Activated T-cell treated with anti-CD3 and anti-CD28 coated beads, Interleukin-2, amount 50 U/mL, for 72 hours (primary cell): ENCODE results near the gene APBB2. TPM values are rescaled to one million over a fixed set of nuclear protein-coding genes. Genes with fewer than 3 reads are reported as not detected.

Source experiments
- ATAC-seq, 2 donors: fragments of 150-1000 bp; cut with Tn5 transposase; replicated peaks in 1 of 2; 2 replicates each; pipeline ENCODE4 v1.10.0; 2021; ENCODE audit warnings: moderate library complexity in 2 of 2, mild to moderate bottlenecking in 1 of 2
- DNase-seq, 2 donors: peaks; one replicate each; pipeline ENCODE4 v3.0.0; 2021 to 2022; ENCODE audit warnings: mixed read lengths in 1 of 2
- H3K27ac Mint-ChIP-seq: one replicate; pipeline ENCODE4 v1.8.0; 2022; ENCODE audit warnings: mild to moderate bottlenecking, moderate library complexity, mixed read lengths
- H3K27me3 Mint-ChIP-seq: one replicate; pipeline ENCODE4 v1.8.0; 2022; ENCODE audit warnings: low read depth, mixed read lengths
- H3K36me3 Mint-ChIP-seq, 2 donors: one replicate each; pipeline ENCODE4 v1.8.0; 2022; ENCODE audit warnings: mixed read lengths in 2 of 2, mild to moderate bottlenecking in 1 of 2; ENCODE audit not compliant: insufficient read depth in 2 of 2
- H3K4me1 Mint-ChIP-seq: one replicate; pipeline ENCODE4 v1.8.0; 2022; ENCODE audit warnings: low read depth, mixed read lengths
- H3K4me3 Mint-ChIP-seq, 2 donors: one replicate each; pipeline ENCODE4 v1.8.0; 2022; ENCODE audit warnings: mild to moderate bottlenecking in 2 of 2, mixed read lengths in 2 of 2, moderate library complexity in 2 of 2
- H3K9me3 Mint-ChIP-seq, 2 donors: one replicate each; pipeline ENCODE4 v1.8.0; 2022; ENCODE audit warnings: mixed read lengths in 2 of 2
- total RNA-seq, 2 donors: library from RNA; stranded (reverse); gene quantifications; one replicate each; pipeline ENCODE4 v1.2.3, GENCODE V29; 2022

The APBB2 gene
- total RNA-seq, 2 donors from 2014 or later: 6.8 to 8.6 TPM

GRCh38 chr4:40856277-40856839, 358.0 kb downstream of the APBB2 start:
- Mint-ChIP-seq H3K27me3 (peaks cover 73% of the 10 kb centered on the region), H3K27ac (no peak overlapping the region), H3K9me3 (no peaks in the 10 kb centered on the region), H3K36me3 (no peaks in the 10 kb centered on the region), H3K4me1 (peaks cover 16% of the 10 kb centered on the region), H3K4me3 (peak overlapping the region; percentile 88 to 91)
- DNase-seq (no peak), ATAC-seq (no peak)

GRCh38 chr4:40850496-40850895, 363.8 kb downstream of the APBB2 start:
- no peak overlapping the region for H3K4me3 Mint-ChIP-seq
- ATAC-seq: no peak
- peaks cover 35% of the 10 kb centered on the region for H3K27me3 Mint-ChIP-seq
- H3K4me1 Mint-ChIP-seq: no peaks in the 10 kb centered on the region
- H3K36me3 Mint-ChIP-seq: no peaks in the 10 kb centered on the region
- H3K27ac Mint-ChIP-seq: no peak overlapping the region
- DNase-seq: no peak
- H3K9me3 Mint-ChIP-seq: no peaks in the 10 kb centered on the region

- Mint-ChIP-seq H3K4me1 (no peaks in the 10 kb centered on the region), H3K36me3 (no peaks in the 10 kb centered on the region), H3K27ac (no peak overlapping the region), H3K27me3 (peaks cover 22% of the 10 kb centered on the region), H3K9me3 (no peaks in the 10 kb centered on the region), H3K4me3 (no peak overlapping the region)
- no peak for ATAC-seq
- no peak for DNase-seq
Measured at GRCh38 chr4:40848940-40849339, 365.4 kb downstream of the APBB2 start.

GRCh38 chr4:40848251-40848650, 366.1 kb downstream of the APBB2 start:
- no peaks in the 10 kb centered on the region for H3K9me3 Mint-ChIP-seq
- DNase-seq (no peak), ATAC-seq (no peak)
- no peaks in the 10 kb centered on the region for H3K36me3 Mint-ChIP-seq
- no peaks in the 10 kb centered on the region for H3K4me1 Mint-ChIP-seq
- H3K27ac Mint-ChIP-seq: no peak overlapping the region
- no peak overlapping the region for H3K4me3 Mint-ChIP-seq
- peaks cover 17% of the 10 kb centered on the region for H3K27me3 Mint-ChIP-seq

- Mint-ChIP-seq H3K4me3 (no peak overlapping the region), H3K27me3 (peaks cover 14% of the 10 kb centered on the region), H3K9me3 (no peaks in the 10 kb centered on the region), H3K4me1 (no peaks in the 10 kb centered on the region), H3K36me3 (no peaks in the 10 kb centered on the region), H3K27ac (no peak overlapping the region)
- DNase-seq: no peak
- ATAC-seq: no peak
Measured at GRCh38 chr4:40846532-40846931, 367.8 kb downstream of the APBB2 start.

- Mint-ChIP-seq H3K9me3 (no peaks in the 10 kb centered on the region), H3K4me1 (peaks cover 7% of the 10 kb centered on the region), H3K27ac (no peak overlapping the region), H3K4me3 (no peak overlapping the region), H3K36me3 (no peaks in the 10 kb centered on the region), H3K27me3 (peaks cover 14% of the 10 kb centered on the region)
- no peak for ATAC-seq
- DNase-seq: no peak
Measured at GRCh38 chr4:40845154-40845835, 369.0 kb downstream of the APBB2 start.

GRCh38 chr4:40844261-40844660, 370.1 kb downstream of the APBB2 start:
- Mint-ChIP-seq H3K36me3 (no peaks in the 10 kb centered on the region), H3K4me3 (no peak overlapping the region), H3K4me1 (peaks cover 7% of the 10 kb centered on the region), H3K27ac (no peak overlapping the region), H3K9me3 (no peaks in the 10 kb centered on the region), H3K27me3 (peaks cover 14% of the 10 kb centered on the region)
- DNase-seq: no peak
- no peak for ATAC-seq

GRCh38 chr4:40843696-40844095, 370.6 kb downstream of the APBB2 start:
- no peak overlapping the region for H3K27ac Mint-ChIP-seq
- H3K27me3 Mint-ChIP-seq: peaks cover 9% of the 10 kb centered on the region
- no peak overlapping the region for H3K4me3 Mint-ChIP-seq
- H3K4me1 Mint-ChIP-seq: peaks cover 7% of the 10 kb centered on the region
- no peaks in the 10 kb centered on the region for H3K36me3 Mint-ChIP-seq
- no peaks in the 10 kb centered on the region for H3K9me3 Mint-ChIP-seq
- ATAC-seq: peak; percentile 81 to 82
- peak; percentile 42 to 54 for DNase-seq

- peaks cover 6% of the 10 kb centered on the region for H3K27me3 Mint-ChIP-seq
- no peak overlapping the region for H3K4me3 Mint-ChIP-seq
- no peaks in the 10 kb centered on the region for H3K36me3 Mint-ChIP-seq
- H3K9me3 Mint-ChIP-seq: no peaks in the 10 kb centered on the region
- peaks cover 7% of the 10 kb centered on the region for H3K4me1 Mint-ChIP-seq
- ATAC-seq (no peak), DNase-seq (no peak)
- no peak overlapping the region for H3K27ac Mint-ChIP-seq
Measured at GRCh38 chr4:40842725-40843423, 371.5 kb downstream of the APBB2 start.

GRCh38 chr4:40842318-40842717, 372.0 kb downstream of the APBB2 start:
- Mint-ChIP-seq H3K27me3 (peaks cover 6% of the 10 kb centered on the region), H3K4me3 (no peak overlapping the region), H3K4me1 (peaks cover 7% of the 10 kb centered on the region), H3K9me3 (no peaks in the 10 kb centered on the region), H3K36me3 (no peaks in the 10 kb centered on the region), H3K27ac (no peak overlapping the region)
- no peak for DNase-seq
- ATAC-seq: no peak

GRCh38 chr4:40840985-40841571, 373.3 kb downstream of the APBB2 start:
- Mint-ChIP-seq H3K9me3 (no peaks in the 10 kb centered on the region), H3K27ac (no peak overlapping the region), H3K27me3 (peaks cover 6% of the 10 kb centered on the region), H3K36me3 (no peaks in the 10 kb centered on the region), H3K4me3 (no peak overlapping the region), H3K4me1 (peaks cover 7% of the 10 kb centered on the region)
- DNase-seq (peak; percentile 83 to 84), ATAC-seq (peak; percentile 91)

- peaks cover 6% of the 10 kb centered on the region for H3K27me3 Mint-ChIP-seq
- H3K27ac Mint-ChIP-seq: no peak overlapping the region
- no peak for DNase-seq
- H3K9me3 Mint-ChIP-seq: no peaks in the 10 kb centered on the region
- no peak for ATAC-seq
- no peaks in the 10 kb centered on the region for H3K36me3 Mint-ChIP-seq
- peaks cover 7% of the 10 kb centered on the region for H3K4me1 Mint-ChIP-seq
- no peak overlapping the region for H3K4me3 Mint-ChIP-seq
Measured at GRCh38 chr4:40840255-40840984, 373.9 kb downstream of the APBB2 start.

- Mint-ChIP-seq H3K27me3 (peaks cover 6% of the 10 kb centered on the region), H3K4me3 (no peak overlapping the region), H3K36me3 (no peaks in the 10 kb centered on the region), H3K4me1 (peaks cover 7% of the 10 kb centered on the region), H3K27ac (no peak overlapping the region), H3K9me3 (no peaks in the 10 kb centered on the region)
- ATAC-seq (no peak), DNase-seq (no peak)
Measured at GRCh38 chr4:40838742-40839141, 375.6 kb downstream of the APBB2 start.
